GM10266 (cell line): ENCODE data around the gene ACAD9.
"Not testable (repeated sequence)": the region's sequence is repeated elsewhere in the genome, so short reads cannot be mapped to it uniquely, and the experiment has no call there.

Experiments
- DNase-seq: peaks from one replicate; pipeline ENCODE4 v3.0.0; 2012; ENCODE audit errors: extremely low spot score
- CTCF ChIP-seq: IDR thresholded peaks from 2 replicates; pipeline ENCODE4 v1.5.1; 2012; ENCODE audit warnings: mild to moderate bottlenecking, low read depth; ENCODE audit not compliant: control insufficient read depth, insufficient read depth; ENCODE audit errors: missing control alignments

Gene ACAD9

DNA sequence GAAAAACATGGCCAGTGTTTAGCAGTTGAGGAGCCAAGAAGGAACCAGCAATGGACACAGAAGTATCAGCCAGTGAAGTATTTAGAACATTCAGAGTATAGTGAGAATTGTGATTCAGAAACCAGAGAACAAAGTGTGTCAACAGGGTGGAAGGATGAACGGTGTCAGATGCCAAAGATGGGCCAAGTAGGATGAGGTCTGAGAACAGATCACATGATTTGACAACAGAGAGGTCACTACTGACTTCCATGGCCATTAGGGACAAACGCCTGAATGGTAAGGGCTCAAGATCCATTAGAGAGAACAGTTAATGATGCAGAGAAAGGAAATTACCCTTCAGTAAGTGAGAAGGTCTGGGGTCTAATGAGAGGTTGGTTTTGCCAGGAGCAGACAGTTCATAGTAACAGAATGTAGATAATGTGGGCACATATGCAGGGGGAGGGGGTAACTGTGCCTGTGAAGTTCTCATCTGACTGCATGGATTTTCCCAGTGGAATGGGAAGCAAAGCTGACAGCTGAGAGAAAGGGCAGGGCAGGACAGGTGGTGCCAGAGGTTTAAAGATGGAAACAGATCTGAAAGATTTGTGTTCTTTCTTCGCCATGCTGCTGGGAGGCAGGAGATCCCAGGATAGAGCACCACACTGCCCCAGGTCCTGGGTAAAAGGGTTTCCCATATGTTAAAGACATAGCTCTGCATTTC is 4.8 kb upstream of the ACAD9 start:
- TF ChIP-seq CTCF = no peak
- DNase-seq = no peak

DNA sequence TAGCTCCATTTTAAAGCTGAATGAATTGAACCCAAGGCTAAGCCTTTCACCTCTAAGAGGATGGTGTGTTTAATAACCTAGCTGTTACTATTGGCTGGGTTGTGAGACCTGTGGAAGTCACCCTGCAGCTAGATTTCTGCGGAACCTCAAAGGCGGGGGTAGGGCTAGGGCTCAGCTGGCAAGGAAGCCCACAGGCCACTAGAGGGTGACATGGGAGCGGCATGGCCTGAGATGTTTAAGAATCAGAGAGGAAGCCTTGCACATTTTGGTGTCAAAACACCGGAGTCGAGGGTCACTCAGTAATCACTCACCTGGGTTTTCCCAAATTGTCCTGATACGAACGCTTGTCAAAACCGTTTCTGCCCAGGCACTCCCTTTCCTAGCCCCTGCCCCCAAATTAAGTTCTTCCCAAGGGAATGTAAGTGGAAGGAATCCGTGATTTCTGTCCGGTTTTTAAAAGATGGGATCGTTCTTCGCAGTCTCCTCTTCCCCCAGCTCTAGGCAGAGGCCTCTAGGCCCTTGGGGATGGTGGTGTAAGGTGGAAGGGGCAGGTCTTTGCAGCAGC is 3.8 kb upstream of the ACAD9 start:
- TF ChIP-seq CTCF = peak; percentile 54
- DNase-seq = peak; percentile 49

GRCh38 chr3:128878011-128878457 is 1.4 kb upstream of the ACAD9 start:
- no peak for TF ChIP-seq CTCF
- no peak for DNase-seq

- peak; percentile 18 for DNase-seq
These were observed 780 bp upstream of the ACAD9 start for GRCh38 chr3:128878556-128879124.

DNA sequence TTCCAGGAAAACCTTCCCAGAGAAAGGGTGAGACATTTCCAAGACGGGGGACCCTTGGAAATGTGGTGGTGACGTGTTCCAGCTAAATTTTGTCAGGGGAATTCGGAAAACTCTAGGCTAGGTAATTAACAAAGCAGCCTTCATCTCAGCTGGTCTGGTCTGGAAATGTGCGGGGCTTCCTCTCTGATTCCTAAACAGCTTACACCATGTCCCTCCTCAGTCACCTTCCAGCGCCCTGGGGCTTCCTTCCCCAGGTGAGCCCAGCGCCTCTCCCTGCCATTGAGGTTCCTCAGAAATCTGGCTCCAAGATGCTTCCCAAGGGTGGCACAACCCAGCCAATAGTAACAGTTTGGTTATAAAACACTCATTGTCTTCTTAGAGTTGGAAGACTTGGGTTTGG is 571 bp downstream of the ACAD9 start:
- no peak for TF ChIP-seq CTCF
- DNase-seq = peak; percentile 17

More at GRCh38 chr3:128878556-128879124, 780 bp upstream of the ACAD9 start:
- no peak for TF ChIP-seq CTCF

DNA sequence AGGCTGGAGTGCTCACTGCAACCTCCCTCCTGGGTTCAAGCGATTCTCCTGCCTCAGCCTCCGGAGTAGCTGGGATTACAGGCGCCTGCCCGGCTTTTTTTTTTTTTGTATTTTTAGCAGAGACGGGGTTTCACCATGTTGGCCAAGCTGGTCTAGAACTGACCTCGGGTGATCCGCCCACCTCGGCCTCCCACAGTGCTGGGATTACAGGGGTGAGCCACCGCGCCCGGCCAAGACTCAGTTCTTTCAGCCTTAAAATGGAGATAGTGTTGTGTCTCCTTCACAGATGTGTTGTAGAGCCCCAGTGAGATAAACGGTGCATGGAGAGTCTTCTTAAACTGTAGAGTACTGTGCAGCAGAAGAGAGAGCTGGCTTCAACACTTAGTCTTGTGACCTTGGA is 1.0 kb downstream of the ACAD9 start:
- not testable (repeated sequence) for DNase-seq

DNA sequence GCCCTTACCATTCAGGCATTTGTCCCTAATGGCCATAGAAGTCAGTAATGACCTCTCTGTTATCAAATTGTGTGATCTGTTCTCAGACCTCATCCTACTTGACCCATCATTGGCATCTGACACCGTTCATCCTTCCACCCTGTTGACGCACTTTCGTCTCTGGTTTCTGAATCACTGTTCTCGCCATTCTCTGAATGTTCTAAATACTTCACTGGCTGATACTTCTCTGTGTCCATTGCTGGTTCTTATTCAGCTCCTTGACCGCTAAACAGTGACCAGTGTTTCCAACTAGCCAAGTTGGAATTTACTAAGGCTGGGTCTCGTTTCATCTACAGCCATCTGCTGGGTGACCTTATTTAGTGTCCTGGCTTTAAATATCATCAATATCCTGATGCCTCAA is 2.2 kb downstream of the ACAD9 start:
- TF ChIP-seq CTCF = no peak
- no peak for DNase-seq
